HK-2 (cell line): Measurements from ENCODE around the gene BCAS3.

Source experiments
- DNase-seq: peaks from one replicate; pipeline ENCODE4 v3.0.0-alpha.2; 2018; ENCODE audit not compliant: unreplicated experiment

Gene BCAS3

DNA sequence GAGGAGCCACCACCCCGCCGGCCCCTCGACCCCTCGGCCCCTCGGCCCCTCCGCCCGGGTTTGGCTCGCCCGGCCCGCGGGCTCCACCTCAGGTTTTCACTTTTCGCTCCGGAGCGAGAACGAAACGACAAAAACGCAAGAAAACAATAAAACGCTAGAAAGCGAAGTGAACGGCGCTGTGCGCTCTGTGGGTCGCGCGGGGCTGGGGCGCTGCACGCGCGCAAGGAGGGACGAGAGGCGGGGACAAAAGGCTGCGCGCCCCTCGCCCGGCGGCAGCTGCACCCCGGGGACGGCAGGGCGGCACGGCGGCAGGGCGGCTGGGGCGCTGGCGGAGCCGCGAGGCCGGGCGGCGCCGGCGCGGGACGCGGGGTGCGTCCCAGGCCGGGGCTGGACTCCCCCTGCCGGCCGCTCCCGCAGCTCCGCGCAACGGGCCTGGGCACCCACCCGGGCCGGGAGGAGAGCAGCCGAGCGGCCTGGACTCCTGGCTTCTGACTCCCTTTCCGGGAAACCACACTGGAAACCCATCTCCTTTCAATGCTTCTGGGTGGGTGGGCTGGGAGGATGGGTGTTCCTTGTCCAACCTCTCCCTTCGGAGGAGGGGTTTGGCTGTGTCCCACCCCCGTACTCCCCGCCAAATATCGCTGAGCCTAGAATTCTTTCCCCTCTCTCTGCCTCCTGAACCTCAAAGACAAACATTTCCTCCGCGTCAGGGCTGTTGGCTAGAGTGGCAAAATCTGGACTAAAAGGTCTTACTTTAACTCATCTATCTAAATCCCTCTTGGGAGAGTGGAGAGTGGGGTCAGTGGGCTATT is 731.9 kb downstream of the BCAS3 start:
- DNase-seq: peak; percentile 63

DNA sequence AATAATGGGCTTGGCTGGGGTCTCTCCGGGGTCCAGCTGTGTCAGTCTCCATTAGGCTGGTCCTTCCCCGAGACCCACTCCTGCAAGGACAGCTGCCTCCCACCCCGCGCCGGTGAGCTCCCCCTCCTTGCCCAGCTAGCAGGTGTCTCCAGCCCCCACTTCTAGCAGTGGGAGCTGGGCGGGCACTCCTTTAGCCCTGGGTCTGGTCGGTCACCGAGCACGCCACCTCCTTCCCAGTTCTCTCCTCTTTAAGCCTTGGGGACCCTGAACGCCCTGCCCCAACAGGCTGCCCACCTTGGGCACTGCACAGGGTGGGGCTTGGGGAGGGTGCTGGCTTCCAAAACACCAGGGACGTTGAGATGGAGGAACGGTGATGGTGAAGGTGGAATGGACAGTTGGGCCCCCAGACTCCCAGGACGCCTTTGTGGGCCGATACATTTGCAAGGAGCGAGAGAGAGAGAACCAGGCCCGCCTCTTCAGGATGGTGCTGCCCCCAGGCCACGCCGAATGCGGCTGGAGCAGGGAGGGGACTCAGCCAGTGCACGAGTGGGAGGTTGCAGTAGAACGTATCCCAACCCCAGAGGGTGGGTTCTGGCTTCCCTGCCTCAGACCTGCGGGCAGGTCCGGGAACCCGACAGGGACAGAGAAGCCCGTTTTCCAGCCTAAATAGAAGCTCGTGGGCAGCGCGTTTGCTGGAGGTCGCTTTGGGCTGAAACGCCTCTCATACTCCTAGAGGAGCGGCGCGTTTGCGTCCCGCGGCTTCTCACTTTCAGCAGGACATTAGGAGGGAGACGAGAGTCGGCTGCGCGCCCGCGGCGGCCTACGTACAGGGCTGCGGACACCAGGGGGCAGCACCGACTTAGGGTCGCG is 732.7 kb downstream of the BCAS3 start:
- peak; percentile 63 for DNase-seq

DNA sequence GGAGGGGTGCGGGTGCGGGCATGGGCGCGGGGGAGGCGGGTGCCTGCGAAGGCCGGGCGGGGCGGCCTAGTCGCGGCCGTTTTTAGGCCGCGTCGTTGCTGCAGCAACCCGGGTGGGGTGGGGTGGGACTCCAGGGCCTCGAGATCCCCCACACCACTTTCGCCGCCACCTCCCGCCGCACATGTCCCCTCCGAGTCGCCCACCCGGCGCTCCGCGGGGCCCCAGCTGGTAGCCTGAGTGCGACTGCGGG is 733.3 kb downstream of the BCAS3 start:
- DNase-seq: no peak

DNA sequence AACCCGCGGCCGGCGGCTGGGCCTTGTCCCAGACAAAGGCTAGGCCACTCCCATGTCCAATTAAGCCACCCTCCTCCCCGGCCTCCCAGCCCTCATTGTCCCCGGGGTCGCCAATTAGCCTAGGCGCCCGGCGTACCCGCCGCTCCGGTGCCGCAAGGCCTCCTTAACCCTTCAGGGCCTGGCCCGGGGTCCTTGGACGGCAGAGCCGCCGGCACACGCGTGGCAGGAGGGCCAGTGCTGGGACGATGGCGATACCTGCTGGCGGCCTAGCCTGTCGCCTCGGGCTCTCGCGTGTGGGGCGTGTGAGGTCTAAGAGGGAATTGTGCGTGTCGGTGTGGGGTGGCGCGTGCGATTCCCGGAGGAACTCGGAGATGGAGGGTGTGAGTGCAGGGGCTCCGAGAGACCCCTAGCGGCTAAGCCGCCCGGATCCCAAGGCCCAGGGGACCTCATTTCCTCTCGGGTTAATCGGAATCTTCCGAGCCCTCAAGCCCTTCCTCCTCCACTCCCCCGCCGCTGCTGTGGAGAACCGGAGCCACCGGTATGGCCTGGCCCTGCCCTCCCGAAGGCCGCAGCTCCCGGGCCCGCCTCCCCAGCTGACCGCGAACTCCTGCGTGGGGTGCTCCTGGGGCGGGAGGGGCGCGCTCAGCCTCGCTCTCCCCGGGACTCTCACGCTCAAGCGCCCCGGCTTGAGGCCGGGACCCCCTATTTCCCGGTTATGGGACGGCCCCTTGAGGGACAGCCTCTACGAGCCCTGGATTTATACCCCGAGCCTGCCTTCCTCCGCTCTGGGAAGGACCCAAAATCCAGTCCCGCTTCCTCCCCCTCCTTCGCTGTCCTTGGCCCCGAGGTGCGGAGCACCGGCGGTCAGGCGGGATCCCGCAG is 733.9 kb downstream of the BCAS3 start:
- peak; percentile 57 for DNase-seq

- peak; percentile 88 for DNase-seq
Observed at GRCh38 chr17:61412143-61412859, 734.6 kb downstream of the BCAS3 start.

DNA sequence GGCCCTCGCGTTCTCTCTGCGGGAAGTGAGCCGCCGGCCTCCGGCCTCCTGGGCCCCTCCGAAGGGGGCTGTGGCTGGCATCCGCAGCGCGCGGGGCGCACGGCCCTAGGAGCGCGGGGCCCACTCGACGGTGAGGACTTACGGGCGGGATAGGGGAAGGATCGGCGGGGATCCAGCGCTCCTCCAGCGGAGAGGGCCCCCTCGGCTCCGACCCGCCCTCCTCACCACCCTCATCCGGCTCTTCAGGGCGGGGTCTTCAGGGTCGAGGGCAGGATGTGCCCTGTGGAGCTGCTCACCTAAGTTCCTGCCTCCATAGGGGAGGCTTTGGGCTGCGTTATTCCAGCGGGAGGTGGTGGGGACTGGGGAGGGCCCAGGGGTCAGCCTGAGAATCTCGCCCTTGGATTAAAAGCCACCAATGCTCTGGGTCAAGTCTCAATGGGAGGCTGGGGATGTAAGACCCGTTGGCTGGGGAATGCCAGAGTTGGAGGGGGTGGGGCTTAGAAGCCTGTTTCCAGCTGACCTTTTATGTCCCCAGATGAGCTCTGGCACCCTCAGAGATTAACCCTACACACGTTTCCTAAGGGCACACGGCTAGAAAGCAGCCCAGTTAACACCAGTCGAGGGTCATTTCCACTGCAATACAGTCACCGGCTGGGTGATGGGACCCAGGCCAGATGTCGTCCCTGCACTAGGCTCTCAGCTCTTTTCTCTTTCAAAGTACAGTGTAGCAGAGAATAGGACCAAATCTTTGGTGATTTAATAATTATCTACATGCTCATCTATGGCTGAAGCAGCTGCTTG is 735.4 kb downstream of the BCAS3 start:
- DNase-seq: peak; percentile 0

GRCh38 chr17:61413661-61414126 is 736.0 kb downstream of the BCAS3 start:
- DNase-seq: no peak

DNA sequence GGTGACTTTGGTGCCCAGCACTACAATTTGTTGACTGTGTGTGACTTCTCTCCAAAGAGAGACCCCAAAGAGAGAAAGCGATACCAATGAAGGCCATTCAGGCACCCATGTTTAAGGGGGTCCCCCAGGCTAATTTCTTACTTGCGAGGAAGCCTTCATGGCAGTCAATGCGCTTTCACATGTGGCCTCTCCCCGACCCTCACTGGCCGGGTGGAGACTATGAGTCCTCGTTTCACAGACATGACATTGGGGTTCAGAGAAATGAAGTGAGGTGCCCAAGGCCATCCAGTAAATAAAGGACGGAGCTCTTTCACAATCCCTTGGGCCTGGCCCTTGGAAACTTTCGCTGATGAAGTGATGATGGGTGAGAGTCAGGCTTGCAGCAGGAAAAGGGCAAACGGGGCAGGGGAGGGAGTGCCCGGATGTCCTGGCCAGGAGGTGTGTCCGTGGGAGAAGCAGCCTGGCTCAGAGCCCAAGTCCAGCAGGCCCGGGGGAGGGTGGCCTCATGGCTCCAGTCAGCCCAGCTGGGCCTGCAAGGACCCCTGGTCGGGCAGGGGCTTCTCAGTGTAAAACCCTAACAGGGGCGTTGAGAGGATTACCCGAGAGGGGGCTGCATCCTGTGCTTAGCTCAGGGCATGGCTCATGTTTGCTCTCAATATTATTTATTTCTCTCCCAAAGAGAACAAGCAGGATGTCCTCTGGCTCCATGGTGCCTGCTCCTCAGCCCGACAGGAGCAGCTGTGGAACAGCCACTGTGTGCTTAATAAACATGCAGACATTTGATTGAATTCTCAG is 736.7 kb downstream of the BCAS3 start:
- peak; percentile 0 for DNase-seq

- DNase-seq: no peak
Observed at GRCh38 chr17:61414936-61415251, 737.2 kb downstream of the BCAS3 start.

DNA sequence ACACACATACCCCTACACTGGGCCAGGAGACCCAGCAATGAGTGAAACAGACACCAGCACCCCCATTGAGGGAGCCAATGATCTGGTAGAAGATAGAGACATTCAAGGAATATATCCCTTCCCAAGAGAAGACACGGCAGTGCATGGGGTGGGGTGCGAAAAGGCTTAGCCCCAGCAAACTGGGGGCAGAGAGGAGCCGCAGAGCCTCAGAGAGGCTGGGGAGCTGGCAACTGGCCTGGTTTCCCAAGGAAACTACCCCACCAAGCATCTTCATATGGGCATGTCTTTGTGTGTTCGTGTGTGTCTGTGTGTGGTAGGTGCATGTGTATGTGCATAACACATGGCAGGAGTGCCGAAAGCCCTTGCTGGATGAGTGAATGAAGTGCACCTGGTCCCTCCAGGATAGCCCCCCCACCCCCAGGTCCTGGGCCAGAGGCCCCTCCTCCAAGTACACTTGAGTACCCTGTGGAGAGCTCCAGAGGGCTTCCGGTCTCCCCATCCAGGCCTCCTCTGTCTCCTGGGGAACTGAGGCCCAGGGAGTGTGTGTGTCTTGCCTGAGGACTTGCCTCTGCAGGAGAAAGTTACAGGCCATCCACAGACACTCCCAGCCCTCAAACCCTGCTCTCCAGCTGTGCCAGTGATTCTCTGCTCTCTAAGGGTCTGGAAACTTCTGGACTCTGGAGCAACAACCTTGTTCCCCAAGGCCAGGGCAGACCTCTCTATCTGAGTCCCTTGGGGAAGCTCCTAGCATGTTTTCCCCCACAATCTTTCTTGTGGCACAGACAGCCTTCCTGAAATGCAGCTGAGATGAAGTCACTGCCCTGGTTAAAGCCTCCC is 737.9 kb downstream of the BCAS3 start:
- DNase-seq: no peak

DNA sequence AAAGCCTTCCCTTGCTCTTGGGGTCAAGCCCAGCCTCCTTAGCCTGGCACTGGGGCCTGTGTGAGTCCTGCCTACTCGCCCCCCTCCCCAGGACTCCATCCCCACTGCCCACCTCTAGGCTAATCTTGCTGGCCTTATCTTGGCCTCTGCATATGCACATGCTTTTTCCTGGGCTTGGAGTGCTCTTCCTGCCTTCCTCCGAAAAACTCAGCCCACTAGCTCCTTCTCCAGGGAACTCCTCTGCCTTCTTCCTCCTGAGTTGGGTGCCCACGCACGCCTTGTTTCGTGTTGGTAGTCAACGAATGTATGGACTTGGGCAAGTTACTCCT is 738.5 kb downstream of the BCAS3 start:
- DNase-seq: no peak

GRCh38 chr17:61416540-61417363 is 739.1 kb downstream of the BCAS3 start:
- DNase-seq: peak; percentile 79

GRCh38 chr17:61418449-61418848 is 740.8 kb downstream of the BCAS3 start:
- DNase-seq: no peak

DNA sequence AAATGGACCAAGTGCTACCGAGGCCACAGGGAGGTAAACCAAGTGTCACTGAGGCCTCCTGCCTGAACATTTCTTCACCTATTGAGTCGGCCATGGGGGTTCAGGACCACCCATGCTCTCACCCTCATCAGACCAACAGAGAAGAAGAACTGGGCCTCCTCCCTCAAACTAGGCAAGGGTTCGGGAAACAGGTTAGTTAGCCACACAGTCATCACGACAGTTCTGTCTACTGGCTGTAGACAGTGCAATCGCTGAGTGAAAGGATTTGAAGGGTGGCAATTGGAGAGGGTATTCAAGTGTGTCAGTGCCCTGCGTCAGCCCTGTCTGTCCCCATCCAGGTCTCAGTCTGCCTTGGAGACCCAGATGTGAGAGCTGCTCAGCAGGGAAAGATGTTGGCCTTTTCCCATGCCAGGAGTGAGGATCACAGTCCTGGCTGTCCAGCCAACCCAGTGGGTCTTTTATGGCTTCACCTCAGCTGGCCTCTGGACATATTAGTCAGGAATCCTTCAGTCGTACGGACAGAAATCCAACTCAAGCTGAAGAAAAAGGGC is 741.9 kb downstream of the BCAS3 start:
- DNase-seq: no peak

GRCh38 chr17:61420052-61420451 is 742.4 kb downstream of the BCAS3 start:
- no peak for DNase-seq

DNA sequence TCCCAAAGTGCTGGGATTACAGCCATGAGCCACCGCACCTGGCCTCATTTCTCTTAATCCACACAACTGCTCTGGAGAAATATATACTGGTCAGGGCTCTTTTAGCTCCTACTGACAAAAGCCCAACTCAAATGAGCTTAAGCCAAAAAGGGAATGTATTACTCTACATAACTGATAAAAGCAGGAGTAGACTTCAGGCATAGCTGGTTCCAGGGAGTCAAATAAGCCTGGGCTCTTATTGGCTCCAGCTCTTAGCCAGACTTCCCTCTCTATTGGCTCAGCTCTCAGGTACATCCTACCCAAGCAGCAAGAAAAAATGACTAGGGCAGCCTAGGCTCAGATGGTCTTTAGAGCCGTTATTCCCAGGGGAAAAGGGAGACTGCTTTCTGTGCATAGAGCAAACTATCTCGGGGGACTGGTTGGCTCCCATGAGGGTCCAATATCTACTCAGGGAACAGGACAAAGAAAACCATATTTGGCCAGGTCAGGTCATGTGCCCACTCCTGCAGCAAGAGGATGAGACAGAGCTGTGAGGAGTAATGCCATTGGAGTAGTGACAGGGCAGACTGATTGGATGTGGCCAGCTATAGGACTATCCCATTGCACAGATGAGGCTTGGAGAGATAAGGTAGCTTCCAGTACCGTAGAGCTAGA is 743.2 kb downstream of the BCAS3 start:
- no peak for DNase-seq

DNA sequence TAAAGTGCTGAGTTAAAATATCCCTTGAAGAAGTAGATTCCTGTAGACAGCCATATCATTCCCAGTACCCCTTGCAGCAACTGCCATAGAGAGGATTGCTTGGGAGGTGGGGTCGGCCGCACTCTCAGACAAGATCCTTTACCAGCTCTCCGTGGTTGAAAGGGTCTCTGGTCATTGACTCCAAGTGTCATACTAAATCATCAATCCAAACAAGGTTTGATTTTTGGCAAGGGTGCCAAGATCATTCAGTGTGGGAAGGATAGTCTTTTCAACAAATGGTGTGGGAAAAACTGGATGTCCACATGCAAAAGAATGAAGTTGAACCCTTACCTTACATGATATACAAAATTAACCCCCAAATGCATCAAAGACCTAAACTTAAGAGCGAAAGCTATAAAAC is 743.8 kb downstream of the BCAS3 start:
- no peak for DNase-seq
